ENCODE data around the gene NME1. TPM values are rescaled to one million over a fixed set of nuclear protein-coding genes. Genes with fewer than 3 reads are reported as not detected.
"Not testable (repeated sequence)": the region's sequence is repeated elsewhere in the genome, so short reads cannot be mapped to it uniquely, and the experiment has no call there.

The NME1 gene
- 10 to 100 TPM; 63.6 to 77.1 (median 73.7) TPM for polyA plus RNA-seq (ENCODE audit: insufficient read length in 4 of 4)

- peak; percentile 97 to 98 (median 98) for DNase-seq (ENCODE audit: low read depth in 4 of 4, low spot score in 2 of 4)
Observed at GRCh38 chr17:51153210-51154072, at the start of gene NME1. NME1 (plus strand) TSS chr17:51153559; CDS start chr17:51155655, 2,096 bp downstream.

GRCh38 chr17:51107778-51108177 is 45.6 kb upstream of the NME1 start:
- no peak for DNase-seq (ENCODE audit: low read depth in 4 of 4, low spot score in 2 of 4)

GRCh38 chr17:51112303-51113222 is 40.8 kb upstream of the NME1 start:
- DNase-seq (ENCODE audit: low read depth in 4 of 4, low spot score in 2 of 4), result not testable (repeated sequence)

GRCh38 chr17:51115179-51115578 is 38.2 kb upstream of the NME1 start:
- DNase-seq (ENCODE audit: low read depth in 4 of 4, low spot score in 2 of 4), result no peak

- no peak for DNase-seq (ENCODE audit: low read depth in 4 of 4, low spot score in 2 of 4)
Observed at GRCh38 chr17:51118330-51119195, 34.8 kb upstream of the NME1 start.

GRCh38 chr17:51119415-51120356 is 33.7 kb upstream of the NME1 start:
- DNase-seq (ENCODE audit: low read depth in 4 of 4, low spot score in 2 of 4), result peak in 3 of 4 donors; percentile 39 to 67 (median 62)

GRCh38 chr17:51120357-51120738 is 33.0 kb upstream of the NME1 start:
- DNase-seq (ENCODE audit: low read depth in 4 of 4, low spot score in 2 of 4), result peak in 2 of 4 donors; percentile 22 to 28

- peak; percentile 88 to 90 (median 89) for DNase-seq (ENCODE audit: low read depth in 4 of 4, low spot score in 2 of 4)
Observed at GRCh38 chr17:51120739-51121619, 32.4 kb upstream of the NME1 start, which contains the start of gene SPAG9. SPAG9 (minus strand) TSS chr17:51120868; CDS start chr17:51120656, 212 bp downstream.

GRCh38 chr17:51121620-51122472 is 31.5 kb upstream of the NME1 start:
- DNase-seq (ENCODE audit: low read depth in 4 of 4, low spot score in 2 of 4), result peak in 2 of 4 donors; percentile 61 to 73

- not testable (repeated sequence) for DNase-seq (ENCODE audit: low read depth in 4 of 4, low spot score in 2 of 4)
Observed at GRCh38 chr17:51122473-51123115, 30.8 kb upstream of the NME1 start.

- no peak for DNase-seq (ENCODE audit: low read depth in 4 of 4, low spot score in 2 of 4)
Observed at GRCh38 chr17:51124640-51125503, 28.5 kb upstream of the NME1 start.

GRCh38 chr17:51128076-51128475 is 25.3 kb upstream of the NME1 start:
- DNase-seq (ENCODE audit: low read depth in 4 of 4, low spot score in 2 of 4), result no peak

- no peak for DNase-seq (ENCODE audit: low read depth in 4 of 4, low spot score in 2 of 4)
Observed at GRCh38 chr17:51132964-51133319, 20.4 kb upstream of the NME1 start.

GRCh38 chr17:51133365-51133764 is 20.0 kb upstream of the NME1 start:
- no peak for DNase-seq (ENCODE audit: low read depth in 4 of 4, low spot score in 2 of 4)

GRCh38 chr17:51135956-51136355 is 17.4 kb upstream of the NME1 start:
- DNase-seq (ENCODE audit: low read depth in 4 of 4, low spot score in 2 of 4), result no peak

GRCh38 chr17:51142597-51142996 is 10.8 kb upstream of the NME1 start:
- no peak for DNase-seq (ENCODE audit: low read depth in 4 of 4, low spot score in 2 of 4)
